Fibroblast of lung (primary cell): ENCODE measurements around the gene LAMTOR4.

Source experiments
- CTCF ChIP-seq, 2 donors: IDR thresholded peaks in 1 of 2; conservative IDR thresholded peaks in 1 of 2; 1 replicate in 1 of 2; 2 replicates in 1 of 2; pipeline ENCODE4 v1.5.1; 2011 to 2012; ENCODE audit warnings: low read length in 2 of 2, control low read depth in 1 of 2, inconsistent platforms in 1 of 2, low read depth in 1 of 2, mild to moderate bottlenecking in 1 of 2
- EZH2 ChIP-seq: IDR thresholded peaks from 2 replicates; pipeline ENCODE4 v1.5.1; 2012; ENCODE audit warnings: low read length, control low read depth, mild to moderate bottlenecking; ENCODE audit errors: missing control alignments

GRCh38 chr7:100170101-100170897 is 21.6 kb downstream of the LAMTOR4 start:
- TF ChIP-seq CTCF (conservative IDR thresholded peaks at IDR 0.05 in 1 of 2, IDR thresholded peaks at IDR 0.05 in 1 of 2; ENCODE audit: low read depth in 1 of 2, low read length in 2 of 2) (no peak), EZH2 (no peak)
